Stomach (tissue), 4 donors: Measurements from ENCODE around the gene RPTOR.

ENCODE experiments used
- CTCF ChIP-seq, 7 experiments: fragments of 450-650 bp in 4 of 7; fragments of 200-600 bp in 3 of 7; sonication (generic) in 3 of 7; IDR thresholded peaks; one replicate each; pipeline ENCODE4 v1.5.1; 2016 to 2019; ENCODE audit warnings: antibody characterized with exemption in 7 of 7, control low read depth in 2 of 7, mild to moderate bottlenecking in 1 of 7
- POLR2AphosphoS5 ChIP-seq, 3 donors: sonication (generic); formaldehyde crosslinking; IDR thresholded peaks; one replicate each; pipeline ENCODE4 v1.6.1; 2016; ENCODE audit warnings: antibody characterized with exemption in 3 of 3

GRCh38 chr17:80722661-80723060 is 178.0 kb downstream of the RPTOR start:
- TF ChIP-seq CTCF (IDR thresholded peaks at IDR 0.05) = no peak
- TF ChIP-seq POLR2AphosphoS5 (IDR thresholded peaks at IDR 0.05) = no peak
